Fibroblast of upper back skin (primary cell): Measurements from ENCODE around the gene GCK.

Experiments
- DNase-seq: peaks from one replicate; pipeline ENCODE4 v3.0.0-alpha.2; 2013

GCK gene

GRCh38 chr7:44114586-44115310 lies 74.5 kb downstream of the GCK start:
- DNase-seq, result no peak

DNA sequence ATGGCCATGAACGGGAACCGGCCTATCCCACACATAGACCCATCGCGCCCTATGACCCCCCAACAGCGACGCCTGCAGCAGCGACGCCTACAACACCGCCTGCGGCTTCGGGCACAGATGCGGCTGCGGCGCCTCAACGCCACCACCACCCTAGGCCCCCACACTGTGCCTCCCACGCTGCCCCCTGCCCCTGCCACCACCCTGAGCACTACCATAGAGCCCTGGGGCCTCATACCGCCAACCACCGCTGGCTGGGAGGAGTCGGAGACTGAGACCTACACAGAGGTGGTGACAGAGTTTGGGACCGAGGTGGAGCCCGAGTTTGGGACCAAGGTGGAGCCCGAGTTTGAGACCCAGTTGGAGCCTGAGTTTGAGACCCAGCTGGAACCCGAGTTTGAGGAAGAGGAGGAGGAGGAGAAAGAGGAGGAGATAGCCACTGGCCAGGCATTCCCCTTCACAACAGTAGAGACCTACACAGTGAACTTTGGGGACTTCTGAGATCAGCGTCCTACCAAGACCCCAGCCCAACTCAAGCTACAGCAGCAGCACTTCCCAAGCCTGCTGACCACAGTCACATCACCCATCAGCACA lies 75.4 kb downstream of the GCK start:
- DNase-seq, result no peak

DNA sequence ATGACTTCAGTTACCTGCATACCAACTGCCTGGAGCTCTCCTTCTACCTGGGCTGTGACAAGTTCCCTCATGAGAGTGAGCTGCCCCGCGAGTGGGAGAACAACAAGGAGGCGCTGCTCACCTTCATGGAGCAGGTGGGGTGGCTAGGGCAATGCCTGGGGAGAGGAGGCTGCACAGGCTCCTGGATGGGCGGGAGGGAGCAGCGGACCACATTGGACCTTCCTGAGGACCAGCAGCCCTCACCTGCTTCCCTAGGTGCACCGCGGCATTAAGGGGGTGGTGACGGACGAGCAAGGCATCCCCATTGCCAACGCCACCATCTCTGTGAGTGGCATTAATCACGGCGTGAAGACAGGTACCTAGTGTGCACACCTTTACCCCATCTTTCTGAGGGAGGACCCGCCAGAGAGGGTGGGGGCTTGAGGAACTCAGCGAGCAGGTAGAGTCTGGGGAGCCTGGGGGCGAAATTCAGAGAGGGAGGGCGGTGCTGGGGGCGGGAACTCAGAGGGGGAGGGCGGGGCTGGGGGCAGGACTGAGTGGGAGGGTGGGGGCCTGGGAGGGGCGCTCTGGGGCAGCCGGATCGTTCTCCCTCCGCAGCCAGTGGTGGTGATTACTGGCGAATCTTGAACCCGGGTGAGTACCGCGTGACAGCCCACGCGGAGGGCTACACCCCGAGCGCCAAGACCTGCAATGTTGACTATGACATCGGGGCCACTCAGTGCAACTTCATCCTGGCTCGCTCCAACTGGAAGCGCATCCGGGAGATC lies 76.1 kb downstream of the GCK start:
- no peak for DNase-seq

GRCh38 chr7:44112231-44112996 lies 76.8 kb downstream of the GCK start:
- DNase-seq, result no peak

- no peak for DNase-seq
These were observed 77.5 kb downstream of the GCK start for GRCh38 chr7:44111761-44112160.

DNA sequence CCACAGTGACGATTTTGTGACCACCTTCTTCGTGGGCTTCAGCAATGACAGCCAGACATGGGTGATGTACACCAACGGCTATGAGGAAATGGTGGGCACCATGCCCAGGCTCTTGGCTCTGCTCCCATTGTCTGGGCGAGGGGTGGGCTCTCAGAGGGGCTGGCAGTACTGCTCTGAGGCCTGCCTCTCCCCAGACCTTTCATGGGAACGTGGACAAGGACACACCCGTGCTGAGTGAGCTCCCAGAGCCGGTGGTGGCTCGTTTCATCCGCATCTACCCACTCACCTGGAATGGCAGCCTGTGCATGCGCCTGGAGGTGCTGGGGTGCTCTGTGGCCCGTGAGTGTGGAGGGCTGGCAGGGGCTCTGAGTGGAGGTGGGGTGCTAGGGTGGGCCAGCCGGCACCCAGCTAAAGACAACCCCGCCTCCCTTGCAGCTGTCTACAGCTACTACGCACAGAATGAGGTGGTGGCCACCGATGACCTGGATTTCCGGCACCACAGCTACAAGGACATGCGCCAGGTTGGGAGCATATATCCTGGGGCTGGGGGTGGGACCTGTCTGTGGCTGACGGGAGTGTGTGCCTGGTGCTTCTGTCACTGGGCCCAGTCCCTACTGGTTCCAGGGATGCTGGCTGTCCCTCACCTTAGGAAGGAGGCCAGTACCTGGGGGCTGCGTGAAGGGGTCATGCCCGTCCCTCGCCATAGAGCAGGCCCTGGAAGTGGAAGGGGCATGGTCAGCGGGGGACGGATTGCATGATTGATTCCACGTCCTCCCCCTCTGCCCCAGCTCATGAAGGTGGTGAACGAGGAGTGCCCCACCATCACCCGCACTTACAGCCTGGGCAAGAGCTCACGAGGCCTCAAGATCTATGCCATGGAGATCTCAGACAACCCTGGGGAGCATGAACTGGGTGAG lies 78.3 kb downstream of the GCK start:
- no peak for DNase-seq

DNA sequence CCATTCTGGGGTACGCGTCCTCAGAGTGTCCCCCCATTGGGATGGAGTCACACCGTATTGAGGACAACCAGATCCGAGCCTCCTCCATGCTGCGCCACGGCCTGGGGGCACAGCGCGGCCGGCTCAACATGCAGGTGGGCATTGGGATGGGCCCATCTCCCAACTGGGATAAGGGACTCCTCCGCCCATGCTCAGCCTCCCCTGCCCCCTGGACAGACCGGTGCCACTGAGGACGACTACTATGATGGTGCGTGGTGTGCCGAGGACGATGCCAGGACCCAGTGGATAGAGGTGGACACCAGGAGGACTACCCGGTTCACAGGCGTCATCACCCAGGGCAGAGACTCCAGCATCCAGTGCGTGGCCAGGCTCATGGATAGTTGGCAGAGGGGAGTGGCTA lies 79.2 kb downstream of the GCK start:
- DNase-seq, result no peak

- no peak for DNase-seq
These were observed 80.2 kb downstream of the GCK start for GRCh38 chr7:44108768-44109750.

GRCh38 chr7:44107961-44108767 lies 81.1 kb downstream of the GCK start:
- no peak for DNase-seq

GRCh38 chr7:44107116-44107960 lies 81.9 kb downstream of the GCK start:
- DNase-seq, result no peak

DNA sequence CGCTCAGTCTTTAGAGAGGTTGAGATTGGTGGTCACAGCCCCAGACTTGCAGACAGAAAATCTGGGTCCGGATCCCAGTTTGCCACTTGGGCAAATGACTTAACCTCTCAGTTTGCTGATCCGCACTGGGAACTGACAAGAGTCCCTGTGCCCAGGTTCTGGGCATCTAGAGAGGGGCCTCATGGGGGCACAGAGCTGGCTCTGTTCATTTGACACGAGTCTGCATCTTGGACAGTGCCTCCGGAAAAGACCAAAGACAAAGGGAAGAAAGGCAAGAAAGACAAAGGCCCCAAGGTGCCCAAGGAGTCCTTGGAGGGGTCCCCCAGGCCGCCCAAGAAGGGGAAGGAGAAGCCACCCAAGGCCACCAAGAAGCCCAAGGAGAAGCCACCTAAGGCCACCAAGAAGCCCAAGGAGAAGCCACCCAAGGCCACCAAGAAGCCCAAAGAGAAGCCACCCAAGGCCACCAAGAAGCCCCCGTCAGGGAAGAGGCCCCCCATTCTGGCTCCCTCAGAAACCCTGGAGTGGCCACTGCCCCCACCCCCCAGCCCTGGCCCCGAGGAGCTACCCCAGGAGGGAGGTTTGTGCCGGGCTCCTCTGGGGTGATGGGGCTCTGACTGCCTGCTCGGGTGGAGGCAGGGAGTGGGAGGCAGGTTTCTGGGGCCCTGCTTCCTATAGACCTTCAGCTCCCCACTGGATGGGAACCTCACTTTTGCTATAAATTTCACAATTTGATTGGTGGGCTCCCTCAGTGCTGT lies 82.8 kb downstream of the GCK start:
- DNase-seq, result no peak

DNA sequence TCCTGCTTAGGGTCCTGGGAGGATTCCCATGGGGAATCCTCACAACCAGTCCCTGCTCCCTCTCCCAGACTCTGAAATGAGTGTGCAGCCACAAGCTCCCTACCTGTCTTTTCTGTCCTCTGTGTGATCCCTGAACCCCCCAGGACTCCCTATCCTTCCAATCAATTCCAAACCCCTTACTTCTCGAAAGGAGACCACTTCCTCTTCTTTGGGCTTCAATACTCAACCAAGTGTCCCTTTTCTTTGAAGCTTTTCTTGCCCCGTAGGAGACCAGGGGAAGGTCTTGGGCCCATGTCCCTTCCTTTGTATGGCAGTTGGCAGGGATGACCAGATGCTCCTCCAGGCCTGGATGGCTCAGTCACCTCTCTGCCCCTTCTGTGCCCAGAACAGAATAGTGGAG lies 83.4 kb downstream of the GCK start:
- DNase-seq, result no peak

DNA sequence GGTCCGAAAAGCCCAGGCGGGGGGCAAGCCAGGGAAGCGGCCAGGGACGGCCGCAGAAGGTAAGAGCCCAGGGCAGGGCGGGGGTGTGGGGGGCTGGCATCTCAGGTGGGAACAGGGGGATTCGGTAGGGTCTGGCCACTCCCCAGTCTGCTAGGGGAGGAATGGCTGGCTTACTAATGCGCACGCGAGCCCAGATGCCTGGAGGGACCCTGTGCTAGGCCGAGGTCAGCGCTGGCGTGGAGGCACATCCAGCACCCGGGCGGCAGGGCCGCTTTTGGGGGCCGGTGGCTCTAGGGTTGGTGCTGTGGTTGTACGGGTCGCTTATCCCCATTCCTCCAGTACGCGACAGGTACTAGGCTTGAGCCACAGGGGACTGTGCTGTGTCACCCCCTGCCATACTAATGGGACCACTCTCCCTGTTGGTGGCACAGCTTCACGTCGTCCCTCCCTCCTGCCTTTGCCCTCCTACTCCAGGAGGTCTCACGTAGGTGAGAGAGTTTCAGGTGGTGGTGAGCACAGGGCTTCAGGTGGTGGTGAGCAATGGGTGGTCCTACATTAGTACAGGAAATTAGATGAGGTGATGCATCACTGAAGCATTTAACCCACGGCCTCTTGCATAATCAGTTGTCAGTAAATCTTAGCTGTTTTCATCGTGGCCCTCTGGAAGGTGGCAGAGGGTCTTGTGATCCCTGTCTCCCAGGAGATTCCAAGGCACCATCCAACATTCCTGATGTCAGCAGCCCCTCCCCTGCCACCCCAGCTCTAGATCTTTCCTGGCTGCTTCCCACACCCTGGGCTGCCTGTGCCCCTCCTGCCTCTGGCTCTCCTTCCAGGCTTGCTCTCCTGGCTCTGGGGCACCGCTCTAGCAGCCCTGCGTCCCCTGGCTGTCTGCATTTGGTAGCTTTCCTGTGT lies 84.1 kb downstream of the GCK start:
- peak; percentile 77 for DNase-seq

GRCh38 chr7:44103923-44104859 lies 85.0 kb downstream of the GCK start, which contains the start of gene AEBP1:
TSS of gene AEBP1 (plus strand) at chr7:44104345. CDS start at chr7:44104666, 321 bp downstream.
- DNase-seq, result no peak

- DNase-seq, result no peak
These were observed 85.7 kb downstream of the GCK start for GRCh38 chr7:44103566-44103922.
